Activated T-helper 9 cell treated with anti-CD3 and anti-CD28 coated beads, Interleukin-2, amount 50 U/mL, for 16 hours (primary cell): ENCODE measurements around the gene MAN1C1.
A peak's percentile ranks its signal among the peaks of the same experiment; 100 is the strongest.
"Not testable (repeated sequence)": the region's sequence is repeated elsewhere in the genome, so short reads cannot be mapped to it uniquely, and the experiment has no call there.

ENCODE experiments used
- DNase-seq: peaks from one replicate; pipeline ENCODE4 v3.0.0-alpha.2; 2020; ENCODE audit warnings: low read depth

The MAN1C1 gene

DNA sequence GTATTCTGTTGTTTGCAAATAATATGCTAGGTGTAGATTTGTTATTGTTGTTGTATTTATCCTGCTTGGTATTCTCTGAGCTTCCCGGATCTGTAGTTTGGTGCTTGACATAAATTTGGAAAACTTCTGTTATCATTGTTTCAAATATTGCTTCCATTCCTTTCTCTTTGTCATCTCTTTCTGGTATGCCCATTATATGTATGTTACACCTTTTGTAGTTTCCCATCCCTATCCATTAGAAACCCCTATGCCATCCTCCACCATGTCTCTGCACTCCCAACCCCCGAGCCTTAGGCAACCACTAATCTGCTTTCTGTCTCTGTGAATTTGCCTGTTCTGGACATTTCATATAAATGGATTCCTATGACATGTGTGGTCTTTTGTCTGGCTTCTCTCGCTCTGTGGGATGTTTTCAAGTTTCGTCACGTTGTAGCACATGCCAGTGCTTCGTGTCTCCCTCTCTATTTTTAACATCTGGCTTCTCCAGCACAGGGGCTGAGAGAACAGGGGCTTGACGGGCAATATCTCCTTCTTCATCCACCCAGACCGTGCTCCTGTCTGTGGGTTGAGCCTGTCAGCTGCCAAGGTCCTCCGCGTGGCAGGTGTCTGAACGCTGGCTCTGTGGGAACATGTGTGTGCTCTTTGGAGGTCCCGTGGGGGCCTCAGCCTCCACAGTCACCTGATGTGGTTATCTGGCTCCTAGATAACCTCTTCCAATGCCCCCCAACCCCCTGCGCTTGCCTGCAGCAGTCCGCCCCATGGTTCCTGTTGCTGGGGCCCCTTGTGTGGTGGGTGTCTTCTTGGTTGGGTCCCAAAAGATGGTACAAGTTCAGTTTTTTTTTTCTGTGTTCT lies 32.8 kb upstream of the MAN1C1 start:
- no peak for DNase-seq

DNA sequence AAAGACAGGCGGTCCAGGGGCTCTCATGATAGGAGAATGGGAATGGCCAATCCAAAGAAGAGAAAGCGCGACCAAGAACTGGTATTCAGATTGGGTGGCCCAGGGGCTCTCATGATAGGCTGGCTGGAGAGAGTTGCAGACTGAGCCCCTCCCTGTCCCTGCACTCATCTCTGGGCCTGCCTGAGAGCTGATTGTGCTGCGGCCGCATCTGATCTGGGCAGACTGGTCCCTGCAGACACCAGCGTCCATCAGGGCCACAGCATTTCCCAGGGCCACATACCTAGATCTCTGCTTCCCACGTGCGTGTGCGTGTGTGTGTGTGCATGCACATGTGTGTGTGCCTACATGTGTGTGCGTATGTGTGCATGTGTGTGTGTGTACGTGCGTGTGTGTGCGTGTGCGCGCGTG lies 30.4 kb upstream of the MAN1C1 start:
- no peak for DNase-seq

DNA sequence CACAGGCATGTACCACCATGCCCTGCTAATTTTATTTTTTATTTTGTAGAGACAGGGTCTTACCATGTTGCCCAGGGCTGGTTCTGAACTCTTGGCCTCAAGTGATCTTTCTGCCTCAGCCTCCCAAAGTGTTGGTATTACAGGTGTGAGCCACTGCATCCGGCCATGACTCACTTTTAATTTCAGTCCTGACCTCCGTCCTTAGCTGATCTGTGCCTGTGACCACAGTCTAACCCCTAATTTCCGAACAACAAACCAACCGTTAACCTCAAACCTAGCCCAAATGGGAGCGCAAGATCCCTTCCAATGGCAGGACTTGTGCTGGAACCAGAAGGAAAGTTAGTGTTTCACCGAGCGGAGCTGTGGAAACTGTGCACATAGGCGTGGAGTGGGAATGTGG lies 29.3 kb upstream of the MAN1C1 start:
- DNase-seq: no peak

DNA sequence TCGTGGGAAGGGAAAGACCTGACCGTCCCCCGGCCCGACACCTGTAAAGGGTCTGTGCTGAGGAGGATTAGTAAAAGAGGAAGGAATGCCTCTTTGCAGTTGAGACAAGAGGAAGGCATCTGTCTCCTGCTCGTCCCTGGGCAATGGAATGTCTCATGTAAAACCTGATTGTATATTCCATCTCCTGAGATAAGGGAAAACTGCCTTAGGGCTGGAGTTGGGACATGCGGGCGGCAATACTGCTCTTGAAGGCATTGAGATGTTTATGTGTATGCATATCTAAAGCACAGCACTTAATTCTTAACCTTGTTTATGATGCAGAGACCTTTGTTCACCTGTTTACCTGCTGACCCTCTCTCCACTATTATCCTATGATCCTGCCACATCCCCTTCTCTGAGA lies 28.4 kb upstream of the MAN1C1 start:
- not testable (repeated sequence) for DNase-seq

DNA sequence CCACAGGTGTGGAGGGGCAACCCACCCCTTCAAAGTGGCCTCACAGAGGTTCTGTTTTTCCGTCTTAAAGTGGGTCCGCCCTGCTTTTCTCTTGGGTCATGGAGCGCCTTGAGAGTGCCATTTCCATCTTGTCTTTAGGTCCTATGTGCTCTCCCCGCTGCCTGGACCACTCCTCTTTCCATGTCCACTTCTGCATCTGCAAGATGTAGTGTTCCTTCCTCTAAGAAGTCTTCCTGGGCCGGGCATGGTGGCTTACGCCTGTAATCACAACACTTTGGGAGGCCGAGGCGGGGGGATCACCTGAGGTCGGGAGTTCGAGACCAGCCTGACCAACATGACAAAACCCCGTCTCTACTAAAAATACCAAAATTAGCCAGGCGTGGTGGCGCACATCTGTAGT lies 27.8 kb upstream of the MAN1C1 start:
- not testable (repeated sequence) for DNase-seq

DNA sequence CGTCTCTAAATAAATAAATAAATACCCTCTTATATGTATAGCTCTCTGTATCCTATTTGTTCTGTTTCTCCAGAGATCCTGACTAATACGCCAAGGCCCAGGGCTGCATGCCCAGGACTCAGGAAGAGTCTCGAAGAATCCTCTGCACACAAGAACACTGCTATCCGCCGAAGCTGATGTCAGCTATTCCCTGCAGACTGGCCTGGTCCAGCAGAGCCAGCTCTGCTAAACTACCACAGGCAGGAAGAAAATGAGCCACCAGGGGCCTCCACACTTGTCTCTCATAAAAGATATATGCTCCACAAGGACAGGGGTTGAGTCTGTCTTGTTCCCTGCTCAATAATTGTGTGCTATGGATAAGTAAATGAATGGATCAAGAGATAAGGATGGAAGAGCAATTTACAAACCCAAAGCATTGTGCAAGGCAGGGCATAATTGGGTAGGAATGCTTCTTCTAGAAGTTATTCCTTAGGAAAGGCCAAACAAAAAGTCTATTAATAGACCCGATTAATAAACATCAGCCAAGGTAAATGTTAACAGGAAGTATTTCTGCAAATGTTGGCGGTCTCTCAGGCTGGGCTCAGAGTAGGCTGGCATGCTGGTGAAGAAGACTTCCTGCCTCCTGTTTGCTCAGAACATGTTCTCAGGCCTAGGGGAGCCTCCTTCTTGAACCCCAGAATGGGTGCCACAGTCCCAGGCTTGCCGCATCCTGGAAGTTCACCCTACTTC lies 26.3 kb upstream of the MAN1C1 start:
- DNase-seq: no peak

DNA sequence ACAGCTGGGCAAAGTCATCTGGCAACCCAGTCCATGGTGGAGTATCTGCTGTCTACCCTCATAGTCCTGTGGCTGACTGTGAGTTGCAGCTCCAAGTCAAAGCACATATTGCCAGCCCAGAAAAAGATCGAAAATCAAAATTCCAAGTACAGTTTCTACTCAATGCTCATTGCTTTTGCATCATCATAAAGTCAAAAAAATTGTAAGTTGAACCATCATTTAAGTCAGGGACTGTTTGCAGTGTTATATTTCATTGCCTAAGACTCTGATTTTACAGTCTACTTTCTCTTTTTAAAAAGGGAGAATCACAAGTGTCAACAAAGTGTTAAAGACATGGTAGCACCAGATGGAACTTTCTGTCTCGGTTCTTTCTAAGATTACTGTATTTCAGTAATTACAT lies 22.7 kb upstream of the MAN1C1 start:
- no peak for DNase-seq

DNA sequence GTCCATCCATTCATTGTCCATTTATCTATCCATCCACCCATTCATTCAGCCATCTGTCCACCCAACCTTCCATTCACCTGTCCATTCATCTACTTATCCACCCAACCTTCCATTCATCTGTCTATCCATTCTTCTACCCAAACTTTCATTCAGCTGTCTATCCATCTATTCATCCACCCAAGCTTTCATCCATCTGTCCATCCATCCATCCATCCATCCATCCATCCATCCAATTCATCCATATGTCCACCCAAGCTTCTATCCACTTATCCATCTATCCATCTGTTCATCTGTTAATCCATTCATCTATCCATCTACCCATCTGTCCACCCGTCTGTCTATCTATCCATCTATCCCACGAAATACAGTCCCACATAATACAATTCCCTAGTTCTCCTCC lies 21.6 kb upstream of the MAN1C1 start:
- DNase-seq: no peak

DNA sequence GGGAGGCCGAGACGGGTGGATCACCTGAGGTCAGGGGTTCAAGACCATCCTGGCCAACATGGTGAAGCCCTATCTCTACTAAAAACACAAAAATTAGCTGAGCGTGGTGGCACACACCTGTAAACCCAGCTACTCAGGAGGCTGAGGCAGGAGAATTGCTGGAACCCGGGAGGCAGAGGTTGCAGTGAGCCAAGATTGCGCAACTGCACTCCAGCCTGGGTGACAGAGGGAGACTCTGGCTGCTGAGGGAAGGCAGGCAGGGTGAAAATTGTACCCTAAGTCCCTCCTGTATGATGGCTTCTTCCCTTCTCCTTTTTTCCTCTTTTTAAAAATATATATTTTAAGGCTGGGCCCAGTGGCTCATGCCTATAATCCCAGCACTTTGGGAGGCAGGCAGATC lies 19.9 kb upstream of the MAN1C1 start:
- not testable (repeated sequence) for DNase-seq

DNA sequence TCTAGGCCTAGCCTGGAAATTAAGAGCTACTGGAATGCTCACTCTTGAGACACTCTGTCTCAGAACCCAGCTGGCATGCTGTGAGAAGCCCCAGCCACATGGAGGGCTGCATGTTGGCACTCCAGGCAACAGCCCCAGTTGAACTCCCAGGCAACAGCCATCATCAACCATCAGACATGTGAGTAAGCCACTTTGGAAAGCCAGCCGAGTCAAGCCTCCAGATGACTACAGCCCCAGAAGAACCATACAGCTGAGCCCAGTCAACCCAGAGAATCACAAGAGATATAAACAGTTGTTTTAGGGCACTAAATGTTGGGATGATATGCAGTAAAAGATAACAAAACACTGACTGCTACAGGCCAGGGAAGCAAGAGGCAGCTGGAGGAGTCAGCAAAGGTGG lies 17.7 kb upstream of the MAN1C1 start:
- DNase-seq: no peak

DNA sequence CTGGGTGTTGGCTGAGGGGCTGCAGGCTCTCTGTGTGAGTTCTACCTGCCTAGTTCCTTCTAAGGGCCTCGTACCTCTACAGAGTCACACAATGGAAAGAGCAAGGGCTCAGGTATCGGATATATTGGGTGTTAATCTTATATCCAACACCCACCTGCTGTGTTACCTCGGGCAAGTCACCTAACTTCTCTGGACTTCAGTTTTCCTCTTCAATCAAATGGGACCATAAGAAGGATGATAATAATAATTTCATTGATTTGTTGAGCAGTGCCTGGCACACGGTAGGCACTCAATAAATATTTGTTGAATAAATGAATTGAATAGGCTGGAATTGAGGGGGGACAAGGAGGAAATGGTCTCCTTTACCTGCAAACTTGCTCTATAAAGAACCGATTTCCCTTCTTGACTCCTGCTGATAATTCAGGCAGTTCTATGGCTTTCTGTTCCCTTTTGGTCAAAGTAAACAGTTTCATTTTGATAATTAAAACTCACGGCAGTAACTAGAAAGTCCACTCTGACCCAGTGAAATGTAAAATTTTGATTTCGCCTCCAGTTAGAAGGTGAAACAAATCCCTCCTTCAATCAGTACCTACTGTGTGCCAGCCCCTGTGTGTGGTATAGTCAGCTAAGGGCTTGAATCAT lies 16.5 kb upstream of the MAN1C1 start:
- no peak for DNase-seq

DNA sequence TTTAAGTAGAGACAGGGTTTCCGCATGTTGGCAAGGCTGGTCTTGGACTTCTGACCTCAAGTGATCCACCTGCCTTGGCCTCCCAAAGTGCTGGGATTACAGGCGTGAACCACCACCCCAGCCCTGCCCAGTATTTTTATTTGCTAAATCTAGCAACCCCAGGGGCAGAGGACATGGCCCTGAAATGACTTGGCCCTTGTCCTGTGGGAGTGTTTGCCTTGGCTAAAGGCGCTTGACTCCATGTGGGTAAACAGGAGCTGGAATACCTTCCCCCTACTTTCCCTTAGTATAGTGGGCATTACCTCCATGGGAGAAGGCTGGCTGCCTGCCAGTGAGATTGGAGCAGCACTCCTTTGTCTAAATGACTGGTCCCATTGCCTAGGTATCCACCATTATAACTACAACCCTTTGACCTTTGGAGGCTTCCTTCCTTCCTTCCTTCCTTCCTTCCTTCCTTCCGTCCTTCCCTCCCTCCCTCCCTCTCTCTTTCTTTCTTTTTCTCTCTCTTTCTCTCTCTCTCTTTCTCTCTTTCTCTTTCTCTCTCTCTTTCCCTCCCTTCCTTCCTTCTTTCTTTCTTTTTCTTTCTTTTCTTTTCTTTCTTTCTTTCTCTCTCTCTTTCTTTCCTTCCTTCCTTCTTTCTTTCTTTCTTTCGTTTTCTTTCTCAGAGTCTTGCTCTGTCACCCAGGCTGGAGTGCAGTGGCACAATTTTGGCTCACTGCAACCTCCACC lies 15.5 kb upstream of the MAN1C1 start:
- not testable (repeated sequence) for DNase-seq

DNA sequence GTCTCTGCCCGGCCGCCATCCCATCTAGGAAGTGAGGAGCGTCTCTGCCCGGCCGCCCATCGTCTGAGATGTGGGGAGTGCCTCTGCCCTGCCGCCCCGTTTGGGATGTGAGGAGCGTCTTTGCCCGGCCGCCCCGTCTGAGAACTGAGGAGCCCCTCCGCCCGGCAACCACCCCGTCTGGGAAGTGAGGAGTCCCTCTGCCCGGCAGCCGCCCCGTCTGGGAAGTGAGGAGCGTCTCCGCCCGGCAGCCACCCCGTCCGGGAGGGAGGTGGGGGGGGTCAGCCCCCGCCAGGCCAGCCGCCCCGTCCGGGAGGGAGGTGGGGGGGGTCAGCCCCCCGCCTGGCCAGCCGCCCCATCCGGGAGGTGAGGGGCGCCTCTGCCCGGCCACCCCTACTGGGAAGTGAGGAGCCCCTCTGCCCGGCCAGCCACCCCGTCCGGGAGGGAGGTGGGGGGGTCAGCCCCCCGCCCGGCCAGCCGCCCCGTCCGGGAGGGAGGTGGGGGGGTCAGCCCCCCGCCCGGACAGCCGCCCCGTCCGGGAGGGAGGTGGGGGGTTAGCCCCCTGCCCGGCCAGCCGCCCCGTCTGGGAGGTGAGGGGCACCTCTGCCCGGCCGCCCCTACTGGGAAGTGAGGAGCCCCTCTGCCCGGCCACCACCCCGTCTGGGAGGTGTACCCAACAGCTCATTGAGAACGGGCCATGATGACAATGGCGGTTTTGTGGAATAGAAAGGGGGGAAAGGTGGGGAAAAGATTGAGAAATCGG lies 12.6 kb upstream of the MAN1C1 start:
- DNase-seq: not testable (repeated sequence)

DNA sequence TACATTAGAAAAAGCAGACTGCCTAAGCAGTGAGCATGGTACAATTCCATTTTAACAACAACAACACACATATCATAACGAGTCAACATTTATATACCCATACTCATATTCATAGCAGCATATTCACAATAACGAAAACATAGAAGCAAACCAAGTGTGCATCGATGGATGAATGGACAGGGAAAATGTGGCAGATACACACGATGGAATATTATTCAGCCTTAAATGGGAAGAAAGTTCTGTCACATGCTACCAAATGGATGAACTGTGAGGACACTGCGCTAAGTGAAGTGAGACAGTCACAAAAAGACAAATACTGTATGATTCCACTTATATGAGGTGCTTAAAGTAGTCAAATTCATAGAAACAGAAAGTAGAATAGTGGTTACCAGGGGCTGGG lies 9.5 kb upstream of the MAN1C1 start:
- DNase-seq: no peak

DNA sequence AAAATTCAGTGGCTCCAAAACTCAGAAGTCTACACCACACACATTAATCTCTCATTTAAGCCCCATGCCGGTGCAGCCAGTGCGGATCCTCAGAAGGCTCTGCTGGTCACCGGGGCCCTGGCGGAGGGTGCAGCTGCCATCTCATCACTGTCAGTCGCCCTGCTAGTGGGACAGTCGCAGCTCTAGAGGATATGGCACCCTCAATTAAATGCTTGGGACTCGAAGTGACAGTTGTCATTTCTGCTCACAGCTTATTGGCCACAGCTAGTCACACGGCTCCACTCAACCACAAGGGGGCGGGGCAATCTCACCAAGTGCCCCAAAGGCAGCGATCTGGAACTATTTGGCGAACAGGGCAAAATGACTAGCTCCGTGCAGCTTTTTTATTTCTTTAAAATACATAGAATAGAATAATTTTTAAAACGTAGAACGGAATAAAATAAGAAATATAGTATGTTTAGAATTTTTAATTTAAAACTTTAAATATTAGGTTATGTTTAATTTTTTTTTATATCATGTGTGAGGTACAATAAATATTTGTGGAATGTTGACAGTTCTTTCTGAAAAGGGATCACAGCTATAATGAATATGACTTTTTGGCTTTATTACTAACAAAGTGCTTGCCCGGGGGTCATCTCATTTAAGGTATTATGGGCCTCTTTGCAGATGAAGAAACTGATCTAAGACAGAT lies 8.0 kb upstream of the MAN1C1 start:
- peak; percentile 79 for DNase-seq

DNA sequence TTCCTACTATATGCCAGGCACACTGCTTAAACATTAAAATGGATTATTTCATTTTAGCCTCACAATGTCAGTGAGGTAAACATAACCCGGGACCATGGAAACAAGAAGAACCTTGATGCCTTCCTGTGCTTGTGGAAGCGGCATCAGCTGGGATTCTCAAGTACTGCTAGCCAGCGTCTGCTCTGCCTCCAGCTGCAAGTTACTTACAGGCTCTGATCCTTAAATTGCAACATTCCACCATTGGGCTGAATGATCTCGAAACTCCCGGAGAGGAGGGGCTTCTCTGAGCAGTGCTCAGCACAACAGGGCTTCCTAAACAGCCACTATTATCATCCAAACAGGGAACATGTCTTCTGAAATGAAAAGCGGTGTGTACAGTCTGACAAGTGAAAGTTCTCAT lies 6.7 kb upstream of the MAN1C1 start:
- no peak for DNase-seq

DNA sequence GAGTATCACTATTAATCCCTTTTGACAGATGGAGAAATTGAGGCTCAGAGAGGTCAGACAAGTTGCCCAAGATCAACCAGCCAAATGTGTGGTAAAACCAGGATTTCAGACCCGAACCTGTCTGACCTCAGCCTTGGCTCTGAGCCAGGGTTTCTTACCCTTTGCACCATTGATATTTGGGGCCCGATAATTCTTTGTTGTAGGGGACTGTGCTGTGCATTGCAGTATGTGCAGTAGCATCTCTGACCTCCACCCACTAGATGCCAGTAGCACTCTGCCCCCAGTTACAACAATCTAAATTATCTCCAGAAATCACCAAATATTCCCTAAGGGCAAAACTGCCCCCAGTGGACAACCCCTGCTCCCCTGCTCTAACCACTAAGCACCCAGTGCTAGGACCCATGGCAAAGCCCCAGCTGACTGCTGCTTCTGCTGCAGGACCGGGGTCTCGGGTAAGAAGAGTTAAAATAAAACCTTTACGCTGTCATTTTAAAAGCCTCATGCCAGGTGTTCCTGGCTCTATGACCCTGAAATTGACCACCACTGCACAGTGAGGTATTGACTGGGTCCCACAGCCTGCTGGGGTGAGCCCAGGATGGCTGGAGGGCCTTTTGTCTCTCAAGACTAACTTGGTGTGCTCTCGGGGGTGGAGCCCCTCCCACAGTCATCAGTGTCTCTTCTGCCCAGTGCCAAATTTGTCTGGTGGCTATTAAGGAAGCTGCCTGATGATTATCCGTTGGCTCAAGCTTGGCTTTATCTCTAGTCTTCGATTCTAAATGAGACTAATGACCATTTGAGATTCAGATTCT lies 5.6 kb upstream of the MAN1C1 start:
- no peak for DNase-seq

DNA sequence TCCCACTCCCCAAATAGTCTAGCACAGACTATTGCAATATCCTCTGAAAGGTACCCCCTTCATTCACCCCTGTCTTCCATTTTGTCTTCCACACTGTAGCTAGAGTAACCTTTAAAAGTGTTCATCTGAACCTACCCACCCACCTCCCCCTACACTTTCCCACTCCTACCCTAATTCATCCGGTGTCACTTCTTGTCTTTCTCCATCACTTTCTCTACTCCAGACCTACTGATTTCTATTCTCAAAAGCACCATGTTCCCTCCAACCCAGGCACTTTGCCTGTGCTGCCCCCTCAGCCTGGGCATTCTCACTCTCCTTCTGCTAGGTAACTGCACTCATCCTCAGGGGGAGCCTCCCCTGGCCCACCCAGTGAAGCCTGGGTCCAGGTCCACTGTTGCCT lies 4.7 kb upstream of the MAN1C1 start:
- no peak for DNase-seq

DNA sequence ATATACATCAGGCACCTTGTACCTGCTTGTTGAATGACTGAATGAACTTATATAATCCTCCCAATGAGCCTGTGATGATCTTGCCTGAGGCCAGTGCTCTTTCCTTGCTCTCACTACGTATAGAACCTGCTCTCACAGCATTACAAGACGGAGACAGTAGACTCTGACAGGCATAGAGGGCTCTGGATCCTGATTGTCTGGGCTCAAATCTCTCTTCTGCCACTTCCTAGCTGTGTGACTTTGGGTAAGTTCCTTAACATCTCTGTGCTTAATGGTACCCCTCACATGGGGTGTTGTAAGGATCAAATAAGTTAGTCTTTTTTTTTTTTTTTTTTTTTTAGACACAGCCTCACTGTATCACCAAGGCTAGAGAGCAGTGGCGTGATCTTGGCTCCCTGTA lies 4.2 kb upstream of the MAN1C1 start:
- no peak for DNase-seq

DNA sequence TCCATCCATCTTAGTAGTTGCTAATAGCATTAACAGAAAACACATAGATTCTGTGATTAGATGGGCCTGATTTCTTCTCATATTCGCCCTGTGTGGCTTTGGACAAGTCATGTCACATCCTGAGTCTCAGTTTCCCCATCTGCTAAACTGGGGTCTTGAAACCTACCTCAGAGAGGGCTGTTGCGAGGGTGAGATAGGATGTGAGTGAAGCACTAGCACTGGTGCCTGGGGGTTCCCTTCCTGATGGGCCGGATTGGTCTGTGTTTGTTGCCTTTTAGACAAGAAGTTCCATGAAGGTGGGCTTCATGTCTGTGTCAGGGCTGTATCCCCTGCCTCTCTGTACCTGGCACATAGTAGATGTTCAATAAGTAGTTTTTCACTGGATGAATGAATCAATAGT lies 3.5 kb upstream of the MAN1C1 start:
- DNase-seq: no peak
